Central memory CD8-positive, alpha-beta T cell (primary cell): ENCODE measurements around the gene PPP1R2C.

Experiments used
- ATAC-seq: fragments of 150-1000 bp; cut with Tn5 transposase; replicated peaks from 2 replicates; pipeline ENCODE4 v1.10.0; 2022; ENCODE audit warnings: mild to moderate bottlenecking, moderate FRiP score, moderate number of reproducible peaks; ENCODE audit not compliant: poor library complexity, severe bottlenecking; ENCODE audit errors: extremely low read depth
- DNase-seq, 2 donors: peaks; one replicate each; pipeline ENCODE4 v3.0.0; 2021; ENCODE audit warnings: low spot score in 2 of 2
- H3K27ac Mint-ChIP-seq: one replicate; pipeline ENCODE4 v1.8.0; 2022; ENCODE audit warnings: low read depth, mild to moderate bottlenecking, moderate library complexity, mixed read lengths
- H3K27me3 Mint-ChIP-seq: one replicate; pipeline ENCODE4 v1.8.0; 2022; ENCODE audit warnings: mixed read lengths
- H3K36me3 Mint-ChIP-seq: one replicate; pipeline ENCODE4 v1.8.0; 2022; ENCODE audit warnings: mild to moderate bottlenecking, moderate library complexity, mixed read lengths; ENCODE audit not compliant: insufficient read depth
- H3K4me1 Mint-ChIP-seq: one replicate; pipeline ENCODE4 v1.8.0; 2022; ENCODE audit warnings: mixed read lengths
- H3K4me3 Mint-ChIP-seq: one replicate; pipeline ENCODE4 v1.8.0; 2022; ENCODE audit warnings: mild to moderate bottlenecking, moderate library complexity, mixed read lengths
- H3K9me3 Mint-ChIP-seq: one replicate; pipeline ENCODE4 v1.8.0; 2022; ENCODE audit warnings: mixed read lengths

The PPP1R2C gene

DNA sequence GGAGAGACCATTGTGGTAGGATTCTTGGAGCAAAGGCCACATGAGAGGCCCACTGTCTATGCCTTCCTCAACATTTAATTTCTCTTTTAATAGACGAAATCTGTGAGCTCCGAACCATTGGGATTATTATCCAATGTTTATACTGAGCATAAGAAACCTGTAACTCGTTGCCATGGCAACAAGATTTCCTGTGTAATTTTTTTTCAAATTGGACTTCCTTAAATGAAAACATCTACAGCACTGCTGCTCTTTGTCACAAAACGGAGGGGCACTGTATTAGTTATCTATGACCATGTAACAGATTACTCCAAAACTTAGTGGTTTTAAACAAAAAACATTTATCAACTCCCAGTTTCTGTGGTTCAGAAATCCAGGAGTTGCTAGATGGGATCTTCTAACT, 38.7 kb downstream of the PPP1R2C start:
- no peaks in the 10 kb centered on the region for H3K36me3 Mint-ChIP-seq
- ATAC-seq = no peak
- no peak overlapping the region for H3K27ac Mint-ChIP-seq
- H3K27me3 Mint-ChIP-seq = no peaks in the 10 kb centered on the region
- H3K9me3 Mint-ChIP-seq = no peaks in the 10 kb centered on the region
- no peaks in the 10 kb centered on the region for H3K4me1 Mint-ChIP-seq
- H3K4me3 Mint-ChIP-seq = no peak overlapping the region
- DNase-seq = no peak

DNA sequence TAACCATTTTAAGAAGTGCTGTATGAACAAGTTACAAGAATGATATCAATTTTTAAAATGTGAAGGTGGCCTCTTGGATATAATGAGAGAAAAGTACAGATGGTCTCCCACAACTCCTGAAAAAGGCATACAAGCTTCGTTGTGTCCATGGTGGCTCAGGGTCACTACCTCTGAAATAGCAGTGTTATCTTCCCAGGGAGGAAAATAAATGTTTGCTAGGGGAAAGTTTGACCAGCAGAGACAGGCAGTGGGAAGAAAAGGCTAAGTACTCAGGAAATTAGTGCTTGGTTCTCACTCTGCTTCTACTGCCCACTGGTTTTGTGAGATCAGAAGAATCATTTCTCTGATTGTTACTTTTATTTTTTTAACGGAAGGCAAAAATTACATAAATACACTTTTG, 39.4 kb downstream of the PPP1R2C start:
- H3K27ac Mint-ChIP-seq = no peak overlapping the region
- no peaks in the 10 kb centered on the region for H3K36me3 Mint-ChIP-seq
- H3K27me3 Mint-ChIP-seq = no peaks in the 10 kb centered on the region
- no peak overlapping the region for H3K4me3 Mint-ChIP-seq
- H3K9me3 Mint-ChIP-seq = no peaks in the 10 kb centered on the region
- H3K4me1 Mint-ChIP-seq = no peaks in the 10 kb centered on the region
- ATAC-seq (no peak), DNase-seq (no peak)

DNA sequence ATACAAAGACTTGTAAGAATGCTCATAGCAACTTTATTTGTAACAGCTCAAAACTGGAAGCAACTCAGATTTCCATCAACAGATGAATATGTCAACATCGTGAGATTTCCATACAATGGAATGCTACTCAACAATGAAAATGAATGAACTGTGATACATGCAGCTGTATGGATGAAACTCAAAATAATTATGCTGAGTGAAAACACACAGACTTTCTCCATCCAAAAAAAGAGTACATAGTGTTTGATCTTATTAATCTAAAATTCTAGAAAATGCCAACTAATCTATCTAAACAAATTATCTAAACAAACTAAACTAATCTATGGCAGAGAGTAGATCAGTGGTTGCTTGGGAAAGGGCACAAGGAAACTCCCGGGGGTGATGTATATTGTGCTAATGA, 42.7 kb downstream of the PPP1R2C start:
- Mint-ChIP-seq H3K9me3 (no peaks in the 10 kb centered on the region), H3K36me3 (no peaks in the 10 kb centered on the region), H3K27ac (no peak overlapping the region), H3K4me1 (no peaks in the 10 kb centered on the region), H3K27me3 (no peaks in the 10 kb centered on the region), H3K4me3 (no peak overlapping the region)
- DNase-seq (no peak), ATAC-seq (no peak)

DNA sequence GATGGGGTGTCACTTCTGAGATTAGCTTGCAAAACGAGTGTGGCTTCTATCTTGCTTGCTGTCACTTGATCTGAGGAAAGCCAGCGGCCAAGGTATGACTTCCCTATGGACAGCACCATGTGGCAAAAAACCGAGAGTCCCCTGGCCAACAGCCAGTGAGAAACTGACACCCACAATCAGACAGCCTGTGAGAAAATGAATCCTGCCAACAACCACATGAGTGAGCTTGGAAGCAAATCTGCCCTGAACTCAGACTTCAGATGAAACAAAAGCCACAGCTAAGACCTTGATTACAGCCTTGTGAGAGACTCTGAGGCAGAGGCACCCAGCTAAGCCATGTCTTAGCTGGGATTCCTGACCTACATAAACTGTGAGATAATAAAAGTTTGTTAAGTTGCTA, 45.5 kb downstream of the PPP1R2C start:
- no peak overlapping the region for H3K27ac Mint-ChIP-seq
- no peaks in the 10 kb centered on the region for H3K36me3 Mint-ChIP-seq
- H3K4me3 Mint-ChIP-seq = no peak overlapping the region
- H3K27me3 Mint-ChIP-seq = no peaks in the 10 kb centered on the region
- no peaks in the 10 kb centered on the region for H3K9me3 Mint-ChIP-seq
- H3K4me1 Mint-ChIP-seq = no peaks in the 10 kb centered on the region
- ATAC-seq (no peak), DNase-seq (no peak)
